ENCODE measurements around the gene TFPI. TPM values are rescaled to one million over a fixed set of nuclear protein-coding genes. Genes with fewer than 3 reads are reported as not detected.

The TFPI gene
- total and polyA plus RNA-seq, 10 of the 15 experiments (the other 5 are each of a cell fraction or from before 2014, with no cell fraction given), result 0.07 to 0.59 (median 0.34) TPM

- ATAC-seq, result no peak
- BruUV-seq (replicated peaks), result no TSS peak
- Histone ChIP-seq H3K9ac (ENCODE audit: control insufficient read depth, insufficient read depth, low read length) (no peak overlapping the region), H3K4me1 (ENCODE audit: control insufficient read depth, insufficient read depth, low read length) (no peaks in the 10 kb centered on the region), H4K20me1 (ENCODE audit: control insufficient read depth, insufficient read depth) (no peaks in the 10 kb centered on the region), H3K4me3 (no peak overlapping the region), H2AFZ (ENCODE audit: control insufficient read depth, low read depth, low read length) (no peak overlapping the region), H3K79me2 (ENCODE audit: control insufficient read depth, insufficient read depth, low read length) (no peaks in the 10 kb centered on the region), H3K36me3 (ENCODE audit: control insufficient read depth in 2 of 2, insufficient read depth in 2 of 2, low read length in 1 of 2) (no peaks in the 10 kb centered on the region), H3K4me2 (ENCODE audit: control insufficient read depth, insufficient read depth) (no peak overlapping the region), H3K27me3 (replicated peaks in 1 of 2; ENCODE audit: control insufficient read depth in 2 of 2, insufficient read depth in 2 of 2, low read length in 1 of 2) (no peaks in the 10 kb centered on the region), H3K9me3 (replicated peaks; ENCODE audit: control insufficient read depth, insufficient read depth, low read length) (no peaks in the 10 kb centered on the region), H3K27ac (ENCODE audit: control insufficient read depth, insufficient read depth) (no peak overlapping the region)
- SMC1A ChIA-PET (ENCODE audit: uncharacterized antibody, unreplicated experiment), result interaction anchor here (1.2 to 10.7 kb wide), 3 partner anchors 8 to 714 kb away, joined by 3 to 389 read pairs (median 4); no protein-coding TSS in a partner anchor
- POLR2A ChIA-PET, result no interaction called here
- TF ChIP-seq IKZF1 (conservative IDR thresholded peaks at IDR 0.05), result no peak
- no peak for TF ChIP-seq ZBTB33 (IDR thresholded peaks at IDR 0.05)
- no peak for TF ChIP-seq SUPT20H (IDR thresholded peaks at IDR 0.05; ENCODE audit: borderline replicate concordance, control insufficient read depth, low read depth, low read length)
- TF ChIP-seq EGR1 (IDR thresholded peaks at IDR 0.05; ENCODE audit: borderline replicate concordance in 1 of 2, low read depth in 2 of 2, low read length in 2 of 2), result no peak
- TF ChIP-seq KDM1A (IDR thresholded peaks at IDR 0.05; ENCODE audit: borderline replicate concordance), result no peak
- TF ChIP-seq CEBPB (IDR thresholded peaks at IDR 0.05; ENCODE audit: borderline replicate concordance in 1 of 2, low read depth in 2 of 2, low read length in 2 of 2), result no peak
- no peak for TF ChIP-seq POLR2A (IDR thresholded peaks at IDR 0.05; ENCODE audit: low read depth, low read length)
- no peak for TF ChIP-seq RUNX3 (IDR thresholded peaks at IDR 0.05; ENCODE audit: low read length)
- TF ChIP-seq NRF1 (conservative IDR thresholded peaks at IDR 0.05; ENCODE audit: low read depth, low read length), result no peak
- TF ChIP-seq CBX5 (IDR thresholded peaks at IDR 0.05; ENCODE audit: low read depth), result no peak
- no peak for TF ChIP-seq BMI1 (IDR thresholded peaks at IDR 0.05; ENCODE audit: borderline replicate concordance)
- TF ChIP-seq SMARCA5 (IDR thresholded peaks at IDR 0.05), result no peak
- no peak for TF ChIP-seq SREBF1 (IDR thresholded peaks at IDR 0.05; ENCODE audit: low read length)
- RAD21 ChIA-PET (ENCODE audit: unreplicated experiment), result interaction anchor here (1.7 to 7.9 kb wide), 2 partner anchors 71 to 76 kb away, joined by 3 to 297 read pairs; no protein-coding TSS in a partner anchor
- CTCF ChIA-PET, result interaction anchor here (0.6 to 15.4 kb wide), 5 partner anchors 10 to 1527 kb away, joined by 3 to 562 read pairs (median 3); no protein-coding TSS in a partner anchor
- in situ Hi-C loops (cut with MboI) (loop anchor here (5.0 kb wide), 1 partner anchor 75 kb away; no protein-coding TSS in a partner anchor), intact Hi-C loops (cut with micrococcal nuclease; ENCODE audit: unreplicated experiment) (loop anchor here (2.0 kb wide), 1 partner anchor 44 kb away; no protein-coding TSS in a partner anchor)
- no peak for DNase-seq (ENCODE audit: low read depth, low spot score)
- FAIRE-seq, result no peak
These were observed 22.7 kb upstream of the TFPI start for GRCh38 chr2:187576906-187577305.

All from GM12878 (cell line).